ENCODE data around the gene CCDC97. TPM values are rescaled to one million over a fixed set of nuclear protein-coding genes. Genes with fewer than 3 reads are reported as not detected.

The CCDC97 gene
- polyA plus RNA-seq, 1 of the 3 experiments (the other 2 are of a cell fraction): 9.6 TPM

DNA sequence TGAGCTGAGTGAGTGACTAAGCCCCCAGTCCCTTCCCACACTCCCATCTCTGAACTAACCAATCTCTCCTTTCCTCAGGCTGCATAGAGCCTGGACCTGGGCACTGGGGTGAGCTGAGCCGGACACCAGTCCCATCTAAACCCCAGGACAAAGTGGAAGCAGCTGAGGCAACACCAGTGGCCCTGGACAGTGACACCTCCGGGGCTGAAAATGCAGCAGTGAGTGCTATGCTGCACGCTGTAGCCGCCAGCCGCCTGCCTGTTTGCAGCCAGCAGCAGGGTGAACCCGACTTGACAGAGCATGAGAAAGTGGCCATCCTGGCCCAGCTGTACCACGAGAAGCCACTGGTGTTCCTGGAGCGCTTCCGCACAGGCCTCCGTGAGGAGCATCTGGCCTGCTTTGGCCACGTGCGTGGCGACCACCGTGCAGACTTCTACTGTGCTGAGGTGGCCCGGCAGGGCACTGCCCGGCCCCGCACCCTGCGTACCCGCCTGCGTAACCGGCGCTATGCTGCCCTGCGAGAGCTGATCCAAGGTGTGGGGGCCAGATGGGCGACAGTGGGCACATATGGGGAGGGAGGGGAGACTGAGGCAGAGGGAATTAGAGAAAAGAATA lies 6.4 kb downstream of the CCDC97 start (continued):
- TF ChIP-seq ELF1 (IDR thresholded peaks at IDR 0.05) (no peak), FOSL2 (IDR thresholded peaks at IDR 0.05; ENCODE audit: borderline replicate concordance, low read depth) (no peak), TCF12 (IDR thresholded peaks at IDR 0.05) (no peak)

DNA sequence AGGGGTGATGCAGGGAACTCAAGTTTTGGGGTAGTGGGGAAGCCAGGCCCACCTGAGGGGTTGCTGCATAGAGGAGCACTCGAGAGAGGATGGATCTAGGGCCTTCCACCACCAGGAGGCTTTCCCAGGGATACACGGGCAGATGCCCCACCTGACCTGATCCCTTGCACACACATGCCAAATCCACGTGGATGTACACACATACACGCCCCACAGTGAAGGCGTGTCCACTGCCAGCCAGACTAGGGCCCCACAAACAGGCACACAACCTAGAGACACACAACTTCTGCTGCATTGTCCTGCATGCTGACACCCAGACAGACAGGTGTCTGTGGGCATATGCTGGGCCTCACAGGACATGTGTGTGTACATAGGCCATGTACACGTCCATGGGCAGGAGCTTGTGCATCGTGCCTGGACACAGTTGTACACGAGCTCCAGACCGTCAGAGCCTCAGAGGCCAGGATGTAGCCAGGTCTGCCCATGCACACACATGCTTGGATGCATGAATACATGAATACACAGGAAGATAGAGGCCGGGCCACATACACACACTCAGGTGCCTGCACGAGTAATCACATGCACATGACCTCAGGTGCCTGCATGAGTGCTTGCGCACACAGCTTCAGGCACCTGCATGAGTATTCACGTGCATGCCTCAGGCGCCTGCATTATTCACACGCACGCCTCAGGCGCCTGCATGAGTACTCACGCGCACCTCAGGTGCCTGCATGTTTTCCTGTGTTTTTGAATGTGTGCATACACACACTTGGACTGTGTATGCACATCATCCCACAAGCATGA lies 8.9 kb downstream of the CCDC97 start:
- TF ChIP-seq, protein P1, sequence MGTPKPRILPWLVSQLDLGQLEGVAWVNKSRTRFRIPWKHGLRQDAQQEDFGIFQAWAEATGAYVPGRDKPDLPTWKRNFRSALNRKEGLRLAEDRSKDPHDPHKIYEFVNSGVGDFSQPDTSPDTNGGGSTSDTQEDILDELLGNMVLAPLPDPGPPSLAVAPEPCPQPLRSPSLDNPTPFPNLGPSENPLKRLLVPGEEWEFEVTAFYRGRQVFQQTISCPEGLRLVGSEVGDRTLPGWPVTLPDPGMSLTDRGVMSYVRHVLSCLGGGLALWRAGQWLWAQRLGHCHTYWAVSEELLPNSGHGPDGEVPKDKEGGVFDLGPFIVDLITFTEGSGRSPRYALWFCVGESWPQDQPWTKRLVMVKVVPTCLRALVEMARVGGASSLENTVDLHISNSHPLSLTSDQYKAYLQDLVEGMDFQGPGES (IDR thresholded peaks at IDR 0.05; ENCODE audit: low read depth, low read length): no peak
- TF ChIP-seq RAD21 (IDR thresholded peaks at IDR 0.05; ENCODE audit: low read length) (no peak), FOXM1 (IDR thresholded peaks at IDR 0.05; ENCODE audit: low read depth) (no peak), FOSL2 (IDR thresholded peaks at IDR 0.05; ENCODE audit: borderline replicate concordance, low read depth) (no peak), JUND (IDR thresholded peaks at IDR 0.05) (no peak), TCF12 (IDR thresholded peaks at IDR 0.05) (no peak), EP300 (IDR thresholded peaks at IDR 0.05; ENCODE audit: borderline replicate concordance in 1 of 2, low read depth in 1 of 2, low read length in 1 of 2) (no peak), SIN3A (IDR thresholded peaks at IDR 0.05; ENCODE audit: borderline replicate concordance, low read depth, low read length) (no peak), POLR2AphosphoS5 (IDR thresholded peaks at IDR 0.05; ENCODE audit: low read depth, low read length) (no peak; the same call in 1 of the 2 replicates)
- TF ChIP-seq, protein P2, sequence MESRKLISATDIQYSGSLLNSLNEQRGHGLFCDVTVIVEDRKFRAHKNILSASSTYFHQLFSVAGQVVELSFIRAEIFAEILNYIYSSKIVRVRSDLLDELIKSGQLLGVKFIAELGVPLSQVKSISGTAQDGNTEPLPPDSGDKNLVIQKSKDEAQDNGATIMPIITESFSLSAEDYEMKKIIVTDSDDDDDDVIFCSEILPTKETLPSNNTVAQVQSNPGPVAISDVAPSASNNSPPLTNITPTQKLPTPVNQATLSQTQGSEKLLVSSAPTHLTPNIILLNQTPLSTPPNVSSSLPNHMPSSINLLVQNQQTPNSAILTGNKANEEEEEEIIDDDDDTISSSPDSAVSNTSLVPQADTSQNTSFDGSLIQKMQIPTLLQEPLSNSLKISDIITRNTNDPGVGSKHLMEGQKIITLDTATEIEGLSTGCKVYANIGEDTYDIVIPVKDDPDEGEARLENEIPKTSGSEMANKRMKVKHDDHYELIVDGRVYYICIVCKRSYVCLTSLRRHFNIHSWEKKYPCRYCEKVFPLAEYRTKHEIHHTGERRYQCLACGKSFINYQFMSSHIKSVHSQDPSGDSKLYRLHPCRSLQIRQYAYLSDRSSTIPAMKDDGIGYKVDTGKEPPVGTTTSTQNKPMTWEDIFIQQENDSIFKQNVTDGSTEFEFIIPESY (IDR thresholded peaks at IDR 0.05; ENCODE audit: borderline replicate concordance, low read depth): no peak
- TF ChIP-seq, protein P3, sequence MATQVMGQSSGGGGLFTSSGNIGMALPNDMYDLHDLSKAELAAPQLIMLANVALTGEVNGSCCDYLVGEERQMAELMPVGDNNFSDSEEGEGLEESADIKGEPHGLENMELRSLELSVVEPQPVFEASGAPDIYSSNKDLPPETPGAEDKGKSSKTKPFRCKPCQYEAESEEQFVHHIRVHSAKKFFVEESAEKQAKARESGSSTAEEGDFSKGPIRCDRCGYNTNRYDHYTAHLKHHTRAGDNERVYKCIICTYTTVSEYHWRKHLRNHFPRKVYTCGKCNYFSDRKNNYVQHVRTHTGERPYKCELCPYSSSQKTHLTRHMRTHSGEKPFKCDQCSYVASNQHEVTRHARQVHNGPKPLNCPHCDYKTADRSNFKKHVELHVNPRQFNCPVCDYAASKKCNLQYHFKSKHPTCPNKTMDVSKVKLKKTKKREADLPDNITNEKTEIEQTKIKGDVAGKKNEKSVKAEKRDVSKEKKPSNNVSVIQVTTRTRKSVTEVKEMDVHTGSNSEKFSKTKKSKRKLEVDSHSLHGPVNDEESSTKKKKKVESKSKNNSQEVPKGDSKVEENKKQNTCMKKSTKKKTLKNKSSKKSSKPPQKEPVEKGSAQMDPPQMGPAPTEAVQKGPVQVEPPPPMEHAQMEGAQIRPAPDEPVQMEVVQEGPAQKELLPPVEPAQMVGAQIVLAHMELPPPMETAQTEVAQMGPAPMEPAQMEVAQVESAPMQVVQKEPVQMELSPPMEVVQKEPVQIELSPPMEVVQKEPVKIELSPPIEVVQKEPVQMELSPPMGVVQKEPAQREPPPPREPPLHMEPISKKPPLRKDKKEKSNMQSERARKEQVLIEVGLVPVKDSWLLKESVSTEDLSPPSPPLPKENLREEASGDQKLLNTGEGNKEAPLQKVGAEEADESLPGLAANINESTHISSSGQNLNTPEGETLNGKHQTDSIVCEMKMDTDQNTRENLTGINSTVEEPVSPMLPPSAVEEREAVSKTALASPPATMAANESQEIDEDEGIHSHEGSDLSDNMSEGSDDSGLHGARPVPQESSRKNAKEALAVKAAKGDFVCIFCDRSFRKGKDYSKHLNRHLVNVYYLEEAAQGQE (IDR thresholded peaks at IDR 0.05; ENCODE audit: low read depth, low read length): no peak
- TF ChIP-seq, protein P4, sequence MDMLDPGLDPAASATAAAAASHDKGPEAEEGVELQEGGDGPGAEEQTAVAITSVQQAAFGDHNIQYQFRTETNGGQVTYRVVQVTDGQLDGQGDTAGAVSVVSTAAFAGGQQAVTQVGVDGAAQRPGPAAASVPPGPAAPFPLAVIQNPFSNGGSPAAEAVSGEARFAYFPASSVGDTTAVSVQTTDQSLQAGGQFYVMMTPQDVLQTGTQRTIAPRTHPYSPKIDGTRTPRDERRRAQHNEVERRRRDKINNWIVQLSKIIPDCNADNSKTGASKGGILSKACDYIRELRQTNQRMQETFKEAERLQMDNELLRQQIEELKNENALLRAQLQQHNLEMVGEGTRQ (IDR thresholded peaks at IDR 0.05; ENCODE audit: borderline replicate concordance, low read depth, low read length): no peak
- Histone ChIP-seq H3K9me2 (no peaks in the 10 kb centered on the region), H3K9me3 (no peaks in the 10 kb centered on the region), H3K4me1 (ENCODE audit: control insufficient read depth in 1 of 2, insufficient read depth in 2 of 2, low read depth in 1 of 2, low read length in 1 of 2) (peaks cover 24 to 26% of the 10 kb centered on the region in 2 experiments; a peak in 3 of 4 replicates), H2AFZ (ENCODE audit: low read depth) (no peak overlapping the region), H3K27ac (ENCODE audit: low read depth in 2 of 2, low read length in 1 of 2) (no peak overlapping the region), H3K27me3 (ENCODE audit: insufficient read depth) (no peaks in the 10 kb centered on the region), H3K9ac (no peak overlapping the region), H3K36me3 (replicated peaks in 1 of 2; ENCODE audit: control insufficient read depth in 1 of 2, insufficient read depth in 2 of 2, low read length in 1 of 2) (peaks cover 31 to 48% of the 10 kb centered on the region in 2 experiments), H3F3A (replicated peaks; ENCODE audit: insufficient read depth) (peaks cover 48% of the 10 kb centered on the region), H3K4me2 (no peak overlapping the region), H3K79me2 (ENCODE audit: insufficient read depth) (peaks cover 55% of the 10 kb centered on the region), H3K4me3 (ENCODE audit: low read depth in 2 of 2, low read length in 1 of 2) (no peak overlapping the region), H4K20me1 (ENCODE audit: insufficient read depth) (no peaks in the 10 kb centered on the region)
- no peak for DNase-seq
- ChIA-PET CTCF (no interaction called here), POLR2A (interaction anchor here (0.6 kb wide), 1 partner anchor 47 kb away, joined by 3 read pairs; no protein-coding TSS in a partner anchor)
- WGBS (ENCODE audit: low lambda C conversion rate): 92% methylated on average over 17 of the region's 19 CpGs

Measured in SK-N-SH (cell line).